BJ (cell line): ENCODE measurements around the gene NOXO1. TPM values are rescaled to one million over a fixed set of nuclear protein-coding genes. Genes with fewer than 3 reads are reported as not detected.

Source experiments
- CTCF ChIA-PET: fragments of 350-600 bp; formaldehyde crosslinking; extraction: SDS; loops from one replicate; lab custom pipeline; 2021; ENCODE audit warnings: antibody characterized with exemption, inconsistent platforms; lab: Yijun Ruan, JAX
- POLR2A ChIA-PET: fragments of 300-600 bp; sonication (Branson Sonifier 250); formaldehyde crosslinking; extraction: SDS; loops from one replicate; lab custom pipeline; 2021; ENCODE audit warnings: antibody characterized with exemption; lab: Charles Lee
- DNase-seq: peaks from one replicate; pipeline ENCODE4 v3.0.0-alpha.2; 2011; ENCODE audit warnings: low read depth
- H3K27me3 ChIP-seq: 2 replicates; pipeline ENCODE4 v1.6.0; 2011; ENCODE audit warnings: low read length; ENCODE audit not compliant: control insufficient read depth, insufficient read depth
- H3K36me3 ChIP-seq: 2 replicates; pipeline ENCODE4 v1.5.1; 2011; ENCODE audit warnings: low read length; ENCODE audit not compliant: control insufficient read depth, insufficient read depth
- H3K4me3 ChIP-seq: 2 replicates; pipeline ENCODE4 v1.5.1; 2011; ENCODE audit warnings: low read depth, mild to moderate bottlenecking, control low read depth, low read length
- CTCF ChIP-seq: IDR thresholded peaks from 2 replicates; pipeline ENCODE4 v1.5.1; 2011; ENCODE audit warnings: low read depth, mild to moderate bottlenecking, control low read depth, inconsistent platforms, low read length, moderate library complexity; ENCODE audit not compliant: insufficient read depth
- polyA plus RNA-seq: library from polyadenylated mRNA; depleted of rRNA; stranded (reverse); fragments of >200 nt; gene quantifications from 2 replicates; pipeline ENCODE4 v1.2.3, GENCODE V29; 2011

NOXO1 gene
- polyA plus RNA-seq, 1 experiment = 0.17 TPM

- CTCF ChIA-PET = interaction anchor here (0.7 to 2.3 kb wide), 2 partner anchors 13 to 15 kb away, joined by 3 to 6 read pairs; partner anchors contain the start of gene NDUFB10
- H3K36me3 ChIP-seq = peaks cover 2% of the 10 kb centered on the region; the same call in 1 of the 2 replicates
Observed at GRCh38 chr16:1945559-1946391, 35.5 kb downstream of the NOXO1 start.

GRCh38 chr16:1944612-1945199, 36.6 kb downstream of the NOXO1 start:
- no peak for TF ChIP-seq CTCF
- no peak overlapping the region for H3K4me3 ChIP-seq
- DNase-seq = no peak
- ChIA-PET POLR2A (no interaction called here), CTCF (interaction anchor here (2.3 to 2.5 kb wide), 2 partner anchors 14 to 15 kb away, joined by 6 to 18 read pairs; partner anchors contain the start of gene NDUFB10)
- H3K27me3 ChIP-seq = no peaks in the 10 kb centered on the region
- peaks cover 4% of the 10 kb centered on the region; the same call in 1 of the 2 replicates for H3K36me3 ChIP-seq

More at GRCh38 chr16:1945559-1946391, 35.5 kb downstream of the NOXO1 start:
- Histone ChIP-seq H3K27me3 (no peaks in the 10 kb centered on the region), H3K4me3 (no peak overlapping the region)
- no peak for DNase-seq
- POLR2A ChIA-PET = no interaction called here
- TF ChIP-seq CTCF = no peak

DNA sequence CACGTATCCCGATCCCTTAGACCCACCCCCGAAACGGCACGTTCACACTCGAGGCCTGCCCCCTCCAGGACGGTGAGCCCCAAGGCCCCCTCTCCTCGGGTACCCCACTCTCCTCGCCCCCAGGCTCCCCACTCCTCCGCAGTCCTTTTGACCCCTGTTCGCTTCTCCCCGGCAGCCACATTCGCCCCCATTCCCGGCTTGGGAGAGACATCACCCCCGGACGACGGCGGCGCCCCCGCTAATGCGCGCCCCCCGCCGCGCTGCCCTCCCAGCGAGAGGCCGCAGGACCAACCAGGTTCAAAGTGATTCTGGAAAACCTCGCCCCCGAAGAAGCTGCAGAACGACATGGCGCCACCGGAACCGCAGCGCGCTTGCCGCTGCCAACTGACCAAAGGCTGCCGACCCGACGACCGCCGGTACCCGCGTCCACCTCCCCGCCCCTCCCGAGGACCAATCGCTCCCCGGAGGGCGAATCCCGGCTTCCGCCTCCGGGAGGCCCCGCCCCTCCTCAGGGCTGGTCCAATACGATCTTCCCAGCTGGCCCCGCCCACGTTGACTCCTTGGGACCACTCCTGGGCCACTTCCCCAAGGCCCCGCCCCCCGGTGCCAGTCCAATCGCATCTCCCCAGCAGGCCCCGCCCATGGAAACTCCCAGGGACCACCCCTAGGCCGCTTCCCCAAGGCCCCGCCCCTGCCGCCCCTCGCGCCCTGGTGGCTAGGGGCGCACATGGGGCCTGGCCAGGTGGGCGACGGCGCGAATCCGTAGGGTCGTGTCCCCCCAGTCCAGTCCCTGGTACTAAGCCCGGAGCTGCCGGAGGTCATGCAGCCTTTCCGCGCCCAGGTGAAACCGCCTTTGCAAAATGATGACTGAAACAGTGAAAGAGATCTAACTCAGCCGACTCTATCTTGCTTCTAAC, 38.2 kb downstream of the NOXO1 start, which contains the start of gene MSRB1:
Gene MSRB1, minus strand, starts transcription at position 390 of the 917 bp plus-strand sequence. Its CDS starts 43 bp downstream, at position 347.
- CTCF ChIA-PET = interaction anchor here (0.5 to 2.5 kb wide), 6 partner anchors 13 to 204 kb away, joined by 3 to 18 read pairs (median 3); no protein-coding TSS in a partner anchor
- Histone ChIP-seq H3K4me3 (peak within 1 kb of the TSS; percentile 81), H3K36me3 (peaks cover 17% of the 10 kb centered on the region), H3K27me3 (no peaks in the 10 kb centered on the region)
- POLR2A ChIA-PET = no interaction called here
- peak; percentile 85 for DNase-seq
- TF ChIP-seq CTCF = no peak

DNA sequence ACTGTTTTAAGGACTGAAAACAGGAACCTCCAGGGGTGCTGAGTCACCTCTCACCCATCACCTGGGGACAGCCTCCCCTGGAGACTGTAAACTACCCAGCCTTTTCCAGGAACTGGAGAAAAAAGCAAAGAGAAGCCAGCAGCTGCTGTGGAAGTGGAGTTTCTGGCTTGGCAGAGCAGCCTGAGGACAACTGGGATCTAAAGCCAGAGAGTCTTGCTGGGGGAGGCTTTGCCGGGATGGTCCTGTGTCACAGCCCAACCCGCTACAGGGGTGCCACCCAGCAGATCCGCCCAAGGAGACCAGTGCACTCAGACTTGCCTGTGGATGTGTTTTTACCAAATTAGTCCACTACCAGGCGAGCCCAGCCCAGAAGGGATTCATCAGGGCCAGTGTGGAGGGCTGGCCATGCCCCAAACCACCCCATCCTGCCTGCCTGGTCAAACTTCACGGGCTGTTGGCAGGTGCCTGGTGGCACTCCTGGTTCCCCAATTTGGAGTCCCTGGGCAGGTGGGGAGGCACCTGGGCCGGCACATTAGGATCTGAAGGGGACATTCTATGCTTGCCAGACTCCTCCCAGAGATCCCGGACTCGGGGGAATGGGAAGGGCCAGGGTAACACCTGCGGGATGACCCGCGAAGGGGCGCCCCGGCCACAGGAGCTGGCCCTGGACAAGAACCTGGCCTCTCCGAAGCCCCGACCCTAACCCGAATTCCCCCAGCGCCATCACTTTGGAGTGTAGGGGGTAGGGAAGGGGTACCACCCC, 39.0 kb downstream of the NOXO1 start:
- TF ChIP-seq CTCF = no peak
- POLR2A ChIA-PET = no interaction called here
- Histone ChIP-seq H3K27me3 (no peaks in the 10 kb centered on the region), H3K36me3 (peaks cover 17% of the 10 kb centered on the region), H3K4me3 (peak overlapping the region; percentile 81)
- CTCF ChIA-PET = interaction anchor here (1.7 to 2.7 kb wide), 3 partner anchors 12 to 78 kb away, joined by 5 to 21 read pairs (median 18); no protein-coding TSS in a partner anchor
- no peak for DNase-seq
